ENCODE measurements around the gene WDR62.
"Not testable (repeated sequence)": the region's sequence is repeated elsewhere in the genome, so short reads cannot be mapped to it uniquely, and the experiment has no call there.

The WDR62 gene

GRCh38 chr19:36113894-36114720 is 59.4 kb downstream of the WDR62 start:
- DNase-seq = no peak

GRCh38 chr19:36114721-36115452 is 60.2 kb downstream of the WDR62 start, which contains the start of gene POLR2I:
POLR2I (minus strand) TSS chr19:36114875; CDS start chr19:36114856, 19 bp downstream.
- DNase-seq = peak; percentile 100

DNA sequence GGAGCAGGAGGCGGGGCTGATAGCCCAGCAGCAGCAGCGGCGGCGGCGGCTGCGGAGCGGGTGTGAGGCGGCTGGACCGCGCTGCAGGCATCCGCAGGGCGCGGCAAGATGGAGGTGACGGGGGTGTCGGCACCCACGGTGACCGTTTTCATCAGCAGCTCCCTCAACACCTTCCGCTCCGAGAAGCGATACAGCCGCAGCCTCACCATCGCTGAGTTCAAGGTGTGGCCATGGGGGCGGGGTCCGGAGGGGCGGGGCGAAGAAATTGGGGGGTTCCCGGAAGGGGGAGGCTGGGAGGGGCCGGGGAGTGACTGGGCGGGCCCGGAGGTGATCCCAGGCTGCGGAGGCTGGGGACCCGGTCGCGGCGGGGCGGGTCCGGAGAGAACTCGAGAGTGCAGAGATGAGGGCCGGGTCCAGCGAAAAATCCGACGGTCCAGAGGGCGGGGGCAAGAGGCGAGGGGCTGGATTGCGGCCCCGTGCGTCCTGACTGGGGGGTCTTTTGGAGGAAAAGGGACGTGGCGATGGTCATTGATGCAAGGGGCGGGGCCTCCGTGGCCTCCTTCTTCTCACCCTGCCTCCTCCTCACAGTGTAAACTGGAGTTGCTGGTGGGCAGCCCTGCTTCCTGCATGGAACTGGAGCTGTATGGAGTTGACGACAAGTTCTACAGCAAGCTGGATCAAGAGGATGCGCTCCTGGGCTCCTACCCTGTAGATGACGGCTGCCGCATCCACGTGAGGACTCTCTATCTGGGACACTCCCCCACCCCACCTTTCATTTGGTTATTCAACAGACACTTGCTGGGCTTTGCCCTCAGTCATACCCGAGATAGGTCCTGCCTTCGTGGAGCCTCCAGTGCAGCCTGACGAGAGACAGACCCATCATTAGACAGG is 61.0 kb downstream of the WDR62 start, which contains the start of gene TBCB:
Gene TBCB, plus strand, starts transcription at position 16 of the 891 bp plus-strand sequence. Its CDS starts 93 bp downstream, at position 109.
- DNase-seq = no peak

GRCh38 chr19:36116344-36116637 is 61.6 kb downstream of the WDR62 start:
- DNase-seq = no peak

DNA sequence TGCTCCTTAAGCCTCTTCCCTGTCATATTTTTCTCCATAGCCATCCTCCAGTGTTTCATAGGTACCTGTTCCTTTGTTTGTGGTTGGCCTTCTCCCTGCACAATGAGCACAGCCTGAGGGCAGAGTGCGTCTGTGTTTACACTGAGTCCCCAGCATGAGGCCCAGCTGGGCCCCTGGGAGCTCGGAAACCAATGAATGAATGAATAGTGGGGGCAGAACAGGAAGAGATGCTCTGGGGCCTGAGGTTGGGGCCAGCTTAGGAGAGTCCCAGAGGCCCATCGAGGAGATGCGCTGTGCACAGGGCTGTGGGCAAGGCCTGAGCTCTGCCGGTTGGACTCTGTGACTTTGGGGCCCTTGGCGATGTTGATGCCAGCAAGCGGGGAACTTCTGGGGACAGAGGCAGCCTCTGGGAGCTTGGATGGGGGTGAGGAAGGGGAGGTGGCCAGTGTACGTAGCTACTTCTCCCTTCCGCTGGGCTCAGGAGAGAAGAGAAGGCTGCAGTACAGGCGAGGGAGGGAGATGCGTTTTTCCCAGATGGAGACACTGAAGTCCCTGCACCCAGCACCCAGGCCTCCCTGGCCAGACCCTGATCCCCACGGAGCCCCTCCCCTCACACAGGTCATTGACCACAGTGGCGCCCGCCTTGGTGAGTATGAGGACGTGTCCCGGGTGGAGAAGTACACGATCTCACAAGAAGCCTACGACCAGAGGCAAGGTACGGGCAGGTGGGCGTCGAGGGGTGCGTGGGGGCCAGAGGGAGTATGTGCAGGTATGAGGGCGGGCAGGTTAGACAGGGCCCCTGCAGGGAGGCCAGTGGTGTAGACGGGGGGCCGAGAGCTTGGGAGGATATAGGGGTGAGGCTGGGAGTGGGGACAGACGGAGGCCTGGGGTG is 65.6 kb downstream of the WDR62 start:
- DNase-seq = no peak

DNA sequence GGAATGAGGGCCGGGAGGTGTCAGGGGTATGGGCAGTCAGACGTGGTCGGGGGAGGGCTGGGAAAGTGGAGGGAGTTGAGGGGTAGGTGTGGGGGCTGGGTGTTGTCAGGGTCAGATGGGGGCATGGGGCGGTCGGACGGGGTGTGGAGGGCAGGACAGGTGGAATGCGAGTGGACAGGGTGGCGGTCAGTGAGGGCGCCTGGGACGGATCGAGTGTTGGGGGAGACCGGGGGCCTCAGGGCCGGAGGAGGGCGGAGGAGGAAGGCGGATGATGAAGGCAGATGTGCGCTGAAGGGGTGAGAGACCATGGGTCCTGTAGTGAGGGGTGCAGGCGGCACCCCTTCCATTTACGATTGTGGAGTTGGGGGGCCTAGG is 66.3 kb downstream of the WDR62 start:
- DNase-seq = no peak

- no peak for DNase-seq
Observed at GRCh38 chr19:36121486-36122124, 66.9 kb downstream of the WDR62 start.

DNA sequence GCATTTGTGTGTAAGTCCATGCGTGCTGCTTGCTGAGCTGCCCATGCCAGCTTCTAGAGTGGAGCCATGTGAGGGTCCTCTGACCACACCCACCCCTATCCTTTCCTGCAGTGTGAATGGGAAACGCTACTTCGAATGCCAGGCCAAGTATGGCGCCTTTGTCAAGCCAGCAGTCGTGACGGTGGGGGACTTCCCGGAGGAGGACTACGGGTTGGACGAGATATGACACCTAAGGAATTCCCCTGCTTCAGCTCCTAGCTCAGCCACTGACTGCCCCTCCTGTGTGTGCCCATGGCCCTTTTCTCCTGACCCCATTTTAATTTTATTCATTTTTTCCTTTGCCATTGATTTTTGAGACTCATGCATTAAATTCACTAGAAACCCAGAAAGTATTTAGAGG is 70.9 kb downstream of the WDR62 start:
- no peak for DNase-seq

DNA sequence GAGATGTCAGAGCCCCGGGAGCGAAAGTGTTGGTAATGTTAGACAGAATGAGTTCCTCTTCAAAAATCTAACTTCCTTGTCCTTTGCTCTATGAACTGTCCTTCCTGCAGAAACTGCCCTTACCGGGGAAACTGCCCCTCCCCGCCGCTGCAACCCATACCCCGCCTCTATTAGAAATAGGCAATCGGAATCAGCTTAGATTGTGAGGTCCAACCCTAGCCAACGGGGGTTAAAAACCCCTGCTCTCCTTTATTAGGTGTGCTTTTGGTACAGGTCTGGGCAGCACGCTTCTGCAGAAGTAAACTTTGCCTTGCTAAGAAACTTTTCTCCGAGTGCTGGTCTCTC is 73.7 kb downstream of the WDR62 start:
- no peak for DNase-seq

DNA sequence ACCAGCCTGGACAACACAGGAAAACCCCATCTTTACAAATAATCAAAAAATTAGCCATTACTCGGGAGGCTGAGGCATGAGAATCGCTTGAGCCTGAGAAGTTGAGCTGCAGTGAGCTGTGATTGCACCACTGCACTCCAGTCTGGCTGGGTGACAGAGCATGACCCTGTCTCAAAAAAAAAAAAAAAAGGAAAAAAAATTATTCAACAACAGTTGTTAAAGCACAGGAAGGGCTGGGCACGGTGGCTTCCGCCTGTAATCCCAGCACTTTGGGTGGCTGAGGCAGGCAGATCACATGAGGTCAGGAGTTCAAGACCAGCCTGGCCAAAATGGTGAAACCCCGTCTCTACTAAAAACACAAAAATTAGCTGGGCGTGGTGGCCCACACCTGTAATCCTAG is 76.5 kb downstream of the WDR62 start:
- DNase-seq = peak; percentile 35

DNA sequence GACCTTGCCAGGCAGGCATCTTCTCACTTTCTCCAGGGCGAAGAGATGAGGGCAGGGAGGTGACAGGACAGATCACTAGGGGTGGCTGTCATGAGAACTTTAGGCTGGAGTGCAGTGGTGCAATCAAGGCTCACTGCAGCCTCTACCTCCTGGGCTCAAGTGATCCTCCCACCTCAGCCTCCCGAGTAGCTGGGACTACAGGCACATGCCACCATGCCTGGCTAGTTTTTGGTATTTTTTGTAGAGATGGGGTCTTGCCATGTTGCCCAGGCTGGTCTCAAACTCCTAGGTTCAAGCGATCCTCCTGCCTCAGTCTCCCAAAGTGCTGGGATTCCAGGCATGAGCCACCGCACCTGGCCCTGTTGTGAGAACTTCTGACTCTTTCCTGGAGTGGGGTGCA is 80.2 kb downstream of the WDR62 start:
- DNase-seq = not testable (repeated sequence)

GRCh38 chr19:36136964-36137686 is 82.4 kb downstream of the WDR62 start:
- DNase-seq = no peak

- DNase-seq = no peak
Observed at GRCh38 chr19:36139120-36139472, 84.4 kb downstream of the WDR62 start.

GRCh38 chr19:36139473-36140303 is 85.0 kb downstream of the WDR62 start, which contains the start of gene CAPNS1:
CAPNS1 (plus strand) TSS chr19:36140066; CDS start chr19:36141012, 946 bp downstream.
- peak; percentile 93 for DNase-seq

DNA sequence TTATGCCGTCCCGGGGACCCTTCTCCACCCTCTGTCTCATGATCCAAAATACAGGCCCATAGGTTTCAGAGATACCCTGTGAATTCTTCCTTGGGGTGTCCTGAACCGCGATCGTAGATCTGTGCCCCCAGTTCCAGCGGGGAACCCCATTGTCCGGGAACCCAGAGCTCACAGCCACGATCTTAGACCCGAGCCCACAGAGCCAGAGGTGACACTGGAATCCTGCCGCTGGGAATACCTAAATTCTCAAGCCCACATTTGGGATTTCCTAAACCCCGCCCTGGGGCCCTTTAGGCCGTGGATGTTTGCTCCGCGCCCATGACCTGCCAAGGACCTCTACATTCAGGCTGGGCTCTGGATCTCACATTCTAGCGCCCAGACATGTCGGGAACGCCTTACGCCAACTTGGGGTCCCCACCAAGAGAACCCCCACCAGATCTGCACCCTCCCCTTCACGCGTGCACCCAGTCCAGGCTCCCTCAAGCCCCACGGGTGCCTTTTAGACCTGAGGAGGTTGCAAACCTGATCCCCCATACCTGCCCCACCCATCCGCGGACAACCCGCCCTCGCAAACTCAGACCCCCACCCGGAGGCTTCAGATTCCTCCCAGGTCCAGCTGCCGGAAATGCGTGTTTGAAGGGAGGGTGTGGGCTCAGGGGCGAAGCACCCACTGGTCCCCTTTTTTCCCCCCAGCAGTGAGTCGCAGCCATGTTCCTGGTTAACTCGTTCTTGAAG is 85.8 kb downstream of the WDR62 start:
- DNase-seq = peak; percentile 35

DNA sequence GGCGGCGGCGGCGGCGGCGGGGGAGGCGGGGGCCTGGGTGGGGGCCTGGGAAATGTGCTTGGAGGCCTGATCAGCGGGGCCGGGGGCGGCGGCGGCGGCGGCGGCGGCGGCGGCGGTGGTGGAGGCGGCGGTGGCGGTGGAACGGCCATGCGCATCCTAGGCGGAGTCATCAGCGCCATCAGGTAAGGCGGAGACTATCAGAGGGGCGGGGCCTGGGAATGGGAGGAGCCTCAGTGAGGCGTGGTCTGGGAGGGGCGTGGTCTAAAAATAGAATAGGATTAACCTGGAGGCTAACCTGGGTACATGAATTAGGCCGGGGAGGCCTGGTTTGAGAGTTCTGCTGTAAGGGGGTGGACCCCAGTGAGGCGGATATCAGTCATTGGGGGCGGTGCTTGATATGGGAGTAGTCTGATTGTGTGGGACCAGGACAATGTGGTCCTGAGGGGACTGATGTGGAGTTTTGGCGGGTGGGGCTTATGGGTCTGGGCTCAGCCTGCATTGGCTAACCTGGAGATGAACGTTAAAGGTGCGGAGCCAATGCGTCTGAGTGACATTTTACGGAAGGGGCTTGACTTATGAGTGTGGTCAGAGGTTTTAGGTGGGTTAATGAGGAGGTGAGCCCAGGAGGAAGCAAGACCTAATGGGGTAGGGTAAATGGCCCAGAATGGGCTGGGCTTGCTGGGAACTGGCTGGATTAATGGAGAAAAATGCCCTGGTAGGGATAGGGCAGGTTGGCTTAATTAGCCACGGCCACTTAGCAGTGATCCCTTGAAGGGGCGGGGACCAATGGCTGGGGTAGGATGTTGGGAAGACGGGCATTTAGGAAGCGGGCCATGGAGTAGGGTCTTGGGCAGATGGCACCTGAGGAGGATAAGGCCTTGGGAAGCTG is 86.6 kb downstream of the WDR62 start:
- DNase-seq = peak; percentile 95

DNA sequence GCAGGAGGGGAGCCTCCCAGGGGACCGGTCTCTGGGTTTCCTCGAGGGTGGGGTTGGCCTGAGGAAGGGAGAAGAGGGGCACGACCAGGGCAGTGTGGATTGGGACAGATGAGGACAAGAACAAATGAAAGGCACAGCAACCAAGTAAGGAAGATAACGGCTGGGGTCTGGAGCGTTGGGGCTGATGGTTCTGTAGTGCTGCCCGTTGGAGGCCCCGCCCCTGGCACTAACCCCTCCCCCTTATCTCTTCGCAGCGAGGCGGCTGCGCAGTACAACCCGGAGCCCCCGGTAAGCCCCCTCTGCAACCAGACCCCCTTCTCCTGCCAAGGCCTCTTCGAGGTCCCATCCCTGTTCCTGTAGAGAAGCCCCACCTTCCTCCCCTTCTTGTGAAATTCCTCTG is 87.3 kb downstream of the WDR62 start:
- DNase-seq = no peak

DNA sequence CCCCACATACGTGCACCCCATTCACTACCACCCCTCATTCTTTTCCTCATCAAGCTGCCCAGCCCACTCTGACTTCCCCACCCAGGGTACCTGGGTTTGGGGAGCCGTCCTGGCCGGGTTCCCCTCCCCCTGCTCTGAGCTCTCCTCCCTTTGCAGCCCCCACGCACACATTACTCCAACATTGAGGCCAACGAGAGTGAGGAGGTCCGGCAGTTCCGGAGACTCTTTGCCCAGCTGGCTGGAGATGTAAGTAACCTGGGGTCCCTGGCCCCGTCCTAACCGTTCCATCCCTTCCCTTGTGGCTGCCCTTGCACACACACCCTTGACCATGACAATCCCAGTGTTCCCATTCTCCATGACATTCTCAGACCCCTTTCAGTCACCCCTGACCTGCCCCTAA is 87.8 kb downstream of the WDR62 start:
- no peak for DNase-seq

Data from CD4-positive, alpha-beta T cell treated with Interleukin-10 for 1 hour (primary cell).